Transverse colon (tissue), 4 donors: ENCODE measurements around the gene HERC3. TPM values are rescaled to one million over a fixed set of nuclear protein-coding genes. Genes with fewer than 3 reads are reported as not detected.

Experiments
- DNase-seq: peaks from one replicate; pipeline ENCODE4 v3.0.0-alpha.2; 2019
- H3K27ac ChIP-seq, 4 donors: fragments of 200-600 bp; sonication (generic); 2 replicates each; pipeline ENCODE4 v1.5.1; 2016 to 2018; ENCODE audit warnings: inconsistent platforms in 4 of 4
- H3K27me3 ChIP-seq: fragments of 200-600 bp; sonication (generic); 2 replicates; pipeline ENCODE4 v1.5.1; 2017; ENCODE audit warnings: inconsistent platforms
- H3K36me3 ChIP-seq, 4 donors: fragments of 200-600 bp; sonication (generic); 2 replicates each; pipeline ENCODE4 v1.5.1; 2017 to 2019; ENCODE audit warnings: inconsistent platforms in 4 of 4
- H3K4me1 ChIP-seq, 4 donors: fragments of 200-600 bp; sonication (generic); 2 replicates each; pipeline ENCODE4 v1.5.1; 2017 to 2020; ENCODE audit warnings: inconsistent platforms in 4 of 4
- H3K4me3 ChIP-seq, 4 donors: fragments of 200-600 bp; sonication (generic); 1 replicate in 1 of 4; 2 replicates in 3 of 4; pipeline versions ENCODE4 v1.5.1 to v1.6.1; 2017 to 2019; ENCODE audit warnings: inconsistent platforms in 4 of 4
- H3K9me3 ChIP-seq, 2 donors: fragments of 200-600 bp; sonication (generic); 2 replicates each; pipeline ENCODE4 v1.5.1; 2017 to 2019; ENCODE audit warnings: inconsistent platforms in 2 of 2
- CTCF ChIP-seq, 5 experiments: fragments of 200-600 bp in 3 of 5; fragments of 450-650 bp in 2 of 5; sonication (generic) in 3 of 5; IDR thresholded peaks; 1 replicate in 2 of 5; 2 replicates in 3 of 5; pipeline ENCODE4 v1.5.1; 2016 to 2017; ENCODE audit warnings: antibody characterized with exemption in 5 of 5, inconsistent platforms in 3 of 5, mild to moderate bottlenecking in 2 of 5, moderate library complexity in 1 of 5
- EP300 ChIP-seq: sonication (generic); formaldehyde crosslinking; IDR thresholded peaks from one replicate; pipeline ENCODE4 v1.6.1; 2017; ENCODE audit warnings: antibody characterized with exemption, low read depth
- POLR2A ChIP-seq: fragments of 450-650 bp; IDR thresholded peaks from one replicate; pipeline ENCODE4 v1.6.1; 2016; ENCODE audit warnings: antibody characterized with exemption, mild to moderate bottlenecking, moderate library complexity
- POLR2AphosphoS5 ChIP-seq, 3 donors: sonication (generic); formaldehyde crosslinking; IDR thresholded peaks; one replicate each; pipeline ENCODE4 v1.6.1; 2016; ENCODE audit warnings: antibody characterized with exemption in 3 of 3
- WGBS, 2 donors: methylation state at CpG; one replicate each; pipeline ENCODE4 v1.1.5; 2018; ENCODE audit warnings: low coverage in 1 of 2; 5-methylcytosine and 5-hydroxymethylcytosine counted together
- in situ Hi-C, 4 donors: fragments of 200-750 bp; cut with MboI; loops; one replicate each; pipeline versions ENCODE4 v1.15.0 to v1.15.1; 2017; ENCODE audit warnings: low sequenced_read_pairs in 3 of 4, low pct_ligation_motif_present in 1 of 4, low pct_unique_long_range_greater_than_20kb in 1 of 4
- intact Hi-C: fragments of 100-400 bp; cut with DNase I; formaldehyde crosslinking; loops from one replicate; pipeline ENCODE4 v1.15.1; 2023; ENCODE audit warnings: low total_unique reads
- total RNA-seq, 4 donors: library from RNA; depleted of rRNA; stranded (reverse); fragments of >200 nt; gene quantifications; one replicate each; pipeline ENCODE4 v1.1.0, GENCODE V29; 2016

HERC3 gene
- total RNA-seq, 4 donors from 2014 or later, result 38.9 to 64.1 (median 55.1) TPM

- in situ Hi-C loops, result no loop called here
- Histone ChIP-seq H3K27ac (no peak overlapping the region), H3K4me3 (no peak overlapping the region), H3K4me1 (no peaks in the 10 kb centered on the region), H3K9me3 (no peaks in the 10 kb centered on the region), H3K36me3 (peaks cover 0 to 44% (median 17%) of the 10 kb centered on the region in 4 donors), H3K27me3 (no peaks in the 10 kb centered on the region)
- TF ChIP-seq EP300, result no peak
- no peak for TF ChIP-seq POLR2A
- WGBS, 2 donors, result 55 to 77% methylated on average over 7 of the region's 7 CpGs
- intact Hi-C loops, result no loop called here
- DNase-seq, result no peak
These were observed 161.6 kb downstream of the HERC3 start for GRCh38 chr4:88753658-88754571.

GRCh38 chr4:88754796-88755195 lies 162.5 kb downstream of the HERC3 start:
- Histone ChIP-seq H3K27ac (no peak overlapping the region), H3K36me3 (peaks cover 0 to 36% (median 13%) of the 10 kb centered on the region in 4 donors), H3K4me3 (no peak overlapping the region), H3K9me3 (no peaks in the 10 kb centered on the region), H3K4me1 (no peaks in the 10 kb centered on the region), H3K27me3 (no peaks in the 10 kb centered on the region)
- no peak for DNase-seq
- in situ Hi-C loops (no loop called here), intact Hi-C loops (no loop called here)
- TF ChIP-seq EP300 (no peak), POLR2A (no peak), CTCF (IDR thresholded peaks at IDR 0.05) (no peak), POLR2AphosphoS5 (IDR thresholded peaks at IDR 0.05) (no peak)
- WGBS, 2 donors, result 93% methylated on average over 3 of the region's 3 CpGs; no CpG with 5 or more reads in 1 of the 2 donors

- 100% methylated on average over 1 of the region's 1 CpG for WGBS, 2 donors
- TF ChIP-seq POLR2AphosphoS5 (IDR thresholded peaks at IDR 0.05) (no peak), POLR2A (no peak)
- Histone ChIP-seq H3K27me3 (no peaks in the 10 kb centered on the region), H3K36me3 (peaks cover 0 to 30% (median 10%) of the 10 kb centered on the region in 4 donors), H3K9me3 (no peaks in the 10 kb centered on the region), H3K4me1 (no peaks in the 10 kb centered on the region), H3K4me3 (no peak overlapping the region), H3K27ac (no peak overlapping the region)
- in situ Hi-C loops (no loop called here), intact Hi-C loops (no loop called here)
- DNase-seq, result no peak
These were observed 163.2 kb downstream of the HERC3 start for GRCh38 chr4:88755454-88755853.

GRCh38 chr4:88756149-88756548 lies 163.9 kb downstream of the HERC3 start:
- 68 to 81% methylated on average over 5 of the region's 5 CpGs for WGBS, 2 donors
- DNase-seq, result no peak
- no peak overlapping the region for H3K4me3 ChIP-seq
- H3K27me3 ChIP-seq, result no peaks in the 10 kb centered on the region
- intact Hi-C loops, result no loop called here
- no peak overlapping the region for H3K27ac ChIP-seq
- in situ Hi-C loops, result no loop called here
- no peak for TF ChIP-seq CTCF (IDR thresholded peaks at IDR 0.05)
- TF ChIP-seq POLR2A, result no peak
- no peak for TF ChIP-seq POLR2AphosphoS5 (IDR thresholded peaks at IDR 0.05)
- no peak for TF ChIP-seq EP300
- H3K9me3 ChIP-seq, result no peaks in the 10 kb centered on the region
- peaks cover 0 to 23% (median 7%) of the 10 kb centered on the region in 4 donors for H3K36me3 ChIP-seq
- H3K4me1 ChIP-seq, result no peaks in the 10 kb centered on the region

- DNase-seq, result no peak
- no peak overlapping the region for H3K27ac ChIP-seq
- in situ Hi-C loops, result no loop called here
- no peaks in the 10 kb centered on the region for H3K27me3 ChIP-seq
- intact Hi-C loops, result no loop called here
- TF ChIP-seq POLR2A (no peak), EP300 (no peak), CTCF (IDR thresholded peaks at IDR 0.05) (no peak), POLR2AphosphoS5 (IDR thresholded peaks at IDR 0.05) (no peak)
- peaks cover 0 to 15% (median 6%) of the 10 kb centered on the region in 4 donors for H3K36me3 ChIP-seq
- no peaks in the 10 kb centered on the region for H3K9me3 ChIP-seq
- H3K4me1 ChIP-seq, result no peaks in the 10 kb centered on the region
- no peak overlapping the region for H3K4me3 ChIP-seq
These were observed 164.8 kb downstream of the HERC3 start for GRCh38 chr4:88757067-88757466.
